Rectal smooth muscle tissue (tissue), 1 donor: ENCODE results near the gene MPHOSPH9.

ENCODE experiments used
- H3K27ac ChIP-seq: one replicate; pipeline ENCODE4 v1.7.0; 2013; ENCODE audit warnings: low read depth, low read length, inconsistent platforms
- H3K27me3 ChIP-seq: one replicate; pipeline ENCODE4 v1.7.0; 2013; ENCODE audit warnings: low read length; ENCODE audit not compliant: control insufficient read depth, insufficient read depth
- H3K36me3 ChIP-seq: one replicate; pipeline ENCODE4 v1.7.0; 2013; ENCODE audit warnings: low read length; ENCODE audit not compliant: control insufficient read depth, insufficient read depth
- H3K4me1 ChIP-seq: one replicate; pipeline ENCODE4 v1.7.0; 2013; ENCODE audit warnings: low read length; ENCODE audit not compliant: control insufficient read depth, insufficient read depth
- H3K4me3 ChIP-seq: one replicate; pipeline ENCODE4 v1.7.0; 2013; ENCODE audit warnings: low read length
- H3K9ac ChIP-seq: one replicate; pipeline ENCODE4 v1.7.0; 2013; ENCODE audit warnings: low read length

Gene MPHOSPH9

GRCh38 chr12:123139926-123140675 lies 92.8 kb downstream of the MPHOSPH9 start:
- peaks cover 40% of the 10 kb centered on the region for H3K4me1 ChIP-seq
- H3K27me3 ChIP-seq: no peaks in the 10 kb centered on the region
- peak overlapping the region; percentile 88 for H3K27ac ChIP-seq
- no peak overlapping the region for H3K4me3 ChIP-seq
- H3K9ac ChIP-seq: no peak overlapping the region
- H3K36me3 ChIP-seq: no peaks in the 10 kb centered on the region

GRCh38 chr12:123135688-123136087 lies 97.3 kb downstream of the MPHOSPH9 start:
- no peaks in the 10 kb centered on the region for H3K27me3 ChIP-seq
- no peak overlapping the region for H3K9ac ChIP-seq
- no peak overlapping the region for H3K4me3 ChIP-seq
- H3K36me3 ChIP-seq: no peaks in the 10 kb centered on the region
- H3K4me1 ChIP-seq: peaks cover 31% of the 10 kb centered on the region
- H3K27ac ChIP-seq: no peak overlapping the region

DNA sequence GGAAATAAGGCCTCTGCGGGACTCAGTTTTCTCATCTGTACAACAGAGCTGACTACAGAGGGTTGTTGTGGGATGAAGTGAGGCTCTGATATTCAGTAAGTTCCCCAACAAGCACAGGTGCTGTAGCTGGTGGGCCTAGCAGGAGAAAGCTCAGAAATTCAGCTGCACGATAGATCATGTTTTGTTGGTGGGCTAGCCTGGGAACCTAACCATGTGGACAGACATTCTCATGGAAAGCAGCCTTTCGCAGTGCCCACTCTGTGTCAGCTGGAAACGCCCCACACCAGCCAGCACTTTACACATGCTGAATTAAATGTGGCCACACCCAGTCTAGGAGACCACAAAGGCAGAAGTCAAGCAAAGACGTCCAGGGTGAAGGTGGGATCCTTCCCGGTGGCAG lies 98.1 kb downstream of the MPHOSPH9 start:
- Histone ChIP-seq H3K9ac (no peak overlapping the region), H3K27ac (no peak overlapping the region)

DNA sequence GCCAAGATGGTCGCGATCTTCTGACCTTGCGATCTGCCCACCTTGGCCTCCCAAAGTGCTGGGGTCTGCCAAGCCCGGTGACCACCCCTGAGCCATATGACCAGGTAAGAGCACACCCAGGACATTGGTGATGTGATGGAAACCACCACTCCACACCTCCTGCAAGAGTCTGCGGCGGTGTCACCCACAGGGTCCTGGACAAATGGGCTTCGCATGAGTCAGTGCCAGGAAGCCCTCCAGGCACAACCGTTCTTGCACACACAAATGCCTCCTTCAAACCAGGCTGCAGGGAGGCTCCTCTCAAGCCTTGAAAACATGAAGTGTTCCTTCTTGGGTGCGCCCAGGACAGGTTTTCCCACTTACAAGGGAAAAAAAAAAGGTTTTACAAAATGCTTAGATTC lies 98.7 kb downstream of the MPHOSPH9 start:
- H3K27me3 ChIP-seq: no peaks in the 10 kb centered on the region
- no peaks in the 10 kb centered on the region for H3K36me3 ChIP-seq
- no peak overlapping the region for H3K27ac ChIP-seq
- H3K4me3 ChIP-seq: no peak overlapping the region
- peaks cover 21% of the 10 kb centered on the region for H3K4me1 ChIP-seq
- H3K9ac ChIP-seq: no peak overlapping the region

More for the DNA sequence above, 98.1 kb downstream of the MPHOSPH9 start:
- Histone ChIP-seq H3K36me3 (no peaks in the 10 kb centered on the region), H3K4me1 (peaks cover 22% of the 10 kb centered on the region), H3K27me3 (no peaks in the 10 kb centered on the region), H3K4me3 (no peak overlapping the region)

DNA sequence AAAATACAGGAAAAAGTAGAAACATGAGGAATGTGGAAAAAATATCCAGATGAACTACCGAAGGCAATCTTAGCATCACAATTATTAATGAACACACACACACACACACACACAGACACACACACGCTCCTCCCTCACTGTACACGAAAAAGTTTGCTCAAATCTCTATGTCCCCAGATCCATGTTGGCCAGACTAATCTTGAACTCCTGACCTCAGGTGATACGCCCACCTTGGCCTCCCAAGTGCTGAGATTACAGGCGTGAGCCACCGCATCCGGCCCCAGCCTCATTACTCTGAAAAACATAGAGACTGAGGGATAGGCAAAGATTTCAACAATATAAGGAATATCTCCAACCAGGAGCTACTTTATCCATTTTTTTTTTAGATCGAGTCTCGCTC lies 99.2 kb downstream of the MPHOSPH9 start:
- no peaks in the 10 kb centered on the region for H3K36me3 ChIP-seq
- H3K4me3 ChIP-seq: no peak overlapping the region
- H3K9ac ChIP-seq: no peak overlapping the region
- H3K27ac ChIP-seq: no peak overlapping the region
- peaks cover 21% of the 10 kb centered on the region for H3K4me1 ChIP-seq
- no peaks in the 10 kb centered on the region for H3K27me3 ChIP-seq

DNA sequence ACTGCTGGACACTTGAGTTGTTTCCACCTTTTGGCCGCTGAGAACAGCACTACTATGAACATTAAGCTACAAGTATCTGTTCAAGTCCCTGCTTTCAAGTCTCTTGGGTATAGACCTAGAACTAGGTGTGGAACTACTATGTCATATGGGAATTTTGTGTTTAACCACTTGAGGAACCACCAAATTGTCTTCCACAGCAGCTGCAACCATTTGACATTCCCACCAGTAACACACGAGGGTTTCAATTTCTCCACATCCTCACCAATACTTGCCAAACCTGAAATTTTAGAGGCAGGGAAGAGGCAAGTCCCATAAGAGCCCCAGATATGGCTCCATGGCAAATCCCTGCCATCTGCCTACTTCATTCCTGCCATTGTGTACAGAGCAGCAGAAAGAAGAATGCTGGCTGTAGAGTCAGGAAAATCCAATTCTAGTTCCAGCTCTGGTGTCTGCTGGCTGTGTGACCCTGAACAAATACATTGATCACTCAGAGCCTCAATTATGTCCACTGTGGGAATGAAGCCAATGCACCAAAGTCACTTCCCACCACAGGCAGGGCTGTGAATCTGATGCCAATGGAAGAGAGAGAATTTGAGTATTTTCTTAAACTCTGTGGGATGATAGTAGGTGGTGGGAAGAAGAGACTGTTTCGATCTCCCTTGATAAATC lies 99.9 kb downstream of the MPHOSPH9 start:
- no peak overlapping the region for H3K4me3 ChIP-seq
- H3K27me3 ChIP-seq: no peaks in the 10 kb centered on the region
- no peak overlapping the region for H3K9ac ChIP-seq
- peaks cover 21% of the 10 kb centered on the region for H3K4me1 ChIP-seq
- no peaks in the 10 kb centered on the region for H3K36me3 ChIP-seq
- H3K27ac ChIP-seq: no peak overlapping the region

DNA sequence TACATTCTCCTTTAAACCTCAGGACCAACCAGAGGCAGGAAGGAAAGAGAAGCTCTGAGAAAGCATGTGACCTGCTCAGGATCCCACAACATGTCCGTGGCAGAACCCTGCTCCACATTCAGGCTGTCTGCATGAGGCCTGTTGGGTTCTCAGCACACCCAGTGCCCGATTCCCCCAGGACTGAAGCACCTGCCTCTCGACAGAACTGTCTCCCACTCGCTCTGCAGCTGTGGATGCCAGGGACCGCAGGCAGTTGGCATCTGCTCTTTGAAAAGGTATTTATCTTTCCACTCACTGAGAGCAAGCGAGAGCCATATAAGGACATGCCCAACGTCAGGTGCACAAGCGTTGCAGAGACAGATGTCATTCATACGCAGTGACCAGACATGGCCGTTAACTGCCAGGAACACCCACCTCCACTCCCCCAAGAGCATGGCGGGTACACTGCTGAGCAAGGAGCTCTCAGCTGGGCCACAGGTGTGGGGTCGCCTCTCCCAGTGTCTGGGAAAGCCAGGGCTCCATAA lies 101.0 kb downstream of the MPHOSPH9 start:
- no peak overlapping the region for H3K9ac ChIP-seq
- H3K4me3 ChIP-seq: peak overlapping the region; percentile 42
- peak overlapping the region; percentile 68 for H3K27ac ChIP-seq
- no peaks in the 10 kb centered on the region for H3K27me3 ChIP-seq
- peaks cover 21% of the 10 kb centered on the region for H3K4me1 ChIP-seq
- H3K36me3 ChIP-seq: no peaks in the 10 kb centered on the region

GRCh38 chr12:123131291-123131832 lies 101.6 kb downstream of the MPHOSPH9 start:
- Histone ChIP-seq H3K27ac (peak overlapping the region; percentile 68), H3K4me1 (peaks cover 27% of the 10 kb centered on the region), H3K36me3 (no peaks in the 10 kb centered on the region), H3K27me3 (no peaks in the 10 kb centered on the region), H3K9ac (no peak overlapping the region), H3K4me3 (peak overlapping the region; percentile 42)

GRCh38 chr12:123129621-123130020 lies 103.3 kb downstream of the MPHOSPH9 start:
- Histone ChIP-seq H3K4me3 (no peak overlapping the region), H3K27me3 (no peaks in the 10 kb centered on the region), H3K36me3 (no peaks in the 10 kb centered on the region), H3K4me1 (peaks cover 31% of the 10 kb centered on the region), H3K9ac (no peak overlapping the region), H3K27ac (no peak overlapping the region)

GRCh38 chr12:123127182-123127495 lies 105.8 kb downstream of the MPHOSPH9 start:
- H3K27ac ChIP-seq: peak overlapping the region; percentile 30
- no peaks in the 10 kb centered on the region for H3K27me3 ChIP-seq
- no peak overlapping the region for H3K4me3 ChIP-seq
- no peak overlapping the region for H3K9ac ChIP-seq
- peaks cover 24% of the 10 kb centered on the region for H3K4me1 ChIP-seq
- H3K36me3 ChIP-seq: no peaks in the 10 kb centered on the region

DNA sequence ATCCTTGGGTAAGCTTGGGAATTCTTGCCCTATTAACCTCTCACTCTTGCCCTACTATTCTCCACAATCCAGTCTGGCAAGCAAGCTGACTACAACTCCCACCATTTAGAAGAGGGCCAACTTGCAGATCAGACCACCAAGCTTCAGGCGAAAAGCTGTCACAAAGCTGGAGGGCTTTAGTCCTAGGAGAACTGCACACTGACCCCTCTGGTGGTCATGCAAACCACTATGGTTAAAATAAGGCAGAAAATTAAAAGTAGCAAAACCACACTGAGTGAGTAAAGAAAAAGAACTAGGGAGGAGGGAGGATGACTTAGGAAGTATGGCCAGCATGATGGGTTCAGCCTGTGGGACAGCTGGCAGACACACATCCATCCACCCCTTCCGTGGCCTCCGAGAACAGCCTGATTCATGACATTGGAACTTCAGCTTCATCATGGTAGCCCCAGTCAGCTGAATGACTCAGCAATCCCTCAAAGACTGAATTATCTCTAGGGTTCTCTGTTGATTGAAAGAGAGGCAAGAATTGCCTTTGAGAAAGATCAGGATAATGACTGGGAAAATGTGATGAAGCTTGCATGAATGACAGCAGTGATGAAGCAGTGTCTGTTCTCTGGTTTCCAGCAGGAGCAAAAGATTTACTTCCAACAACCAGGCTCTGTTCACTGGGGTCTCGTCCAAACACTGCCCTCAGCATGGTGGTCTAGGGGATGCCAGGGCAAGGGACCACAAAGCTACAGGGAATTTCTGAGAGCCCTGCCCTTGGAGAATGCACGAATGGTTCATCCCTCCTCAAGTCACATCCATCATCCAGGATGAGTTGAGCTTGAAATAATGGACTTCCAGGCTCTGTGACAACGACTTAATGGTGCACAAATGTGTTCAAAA lies 106.4 kb downstream of the MPHOSPH9 start:
- Histone ChIP-seq H3K27me3 (no peaks in the 10 kb centered on the region), H3K27ac (peak overlapping the region; percentile 30), H3K9ac (no peak overlapping the region)

GRCh38 chr12:123122626-123123025 lies 110.3 kb downstream of the MPHOSPH9 start:
- no peaks in the 10 kb centered on the region for H3K27me3 ChIP-seq
- no peaks in the 10 kb centered on the region for H3K36me3 ChIP-seq
- no peak overlapping the region for H3K4me3 ChIP-seq
- peaks cover 27% of the 10 kb centered on the region for H3K4me1 ChIP-seq
- H3K27ac ChIP-seq: no peak overlapping the region
- H3K9ac ChIP-seq: no peak overlapping the region

More for the DNA sequence above, 106.4 kb downstream of the MPHOSPH9 start:
- Histone ChIP-seq H3K4me3 (no peak overlapping the region), H3K36me3 (no peaks in the 10 kb centered on the region), H3K4me1 (peaks cover 18% of the 10 kb centered on the region)
